ENCODE results near the gene SPATA19. TPM values are rescaled to one million over a fixed set of nuclear protein-coding genes. Genes with fewer than 3 reads are reported as not detected.

Gene SPATA19
- total RNA-seq, 2 experiments from 2014 or later, result not detected

DNA sequence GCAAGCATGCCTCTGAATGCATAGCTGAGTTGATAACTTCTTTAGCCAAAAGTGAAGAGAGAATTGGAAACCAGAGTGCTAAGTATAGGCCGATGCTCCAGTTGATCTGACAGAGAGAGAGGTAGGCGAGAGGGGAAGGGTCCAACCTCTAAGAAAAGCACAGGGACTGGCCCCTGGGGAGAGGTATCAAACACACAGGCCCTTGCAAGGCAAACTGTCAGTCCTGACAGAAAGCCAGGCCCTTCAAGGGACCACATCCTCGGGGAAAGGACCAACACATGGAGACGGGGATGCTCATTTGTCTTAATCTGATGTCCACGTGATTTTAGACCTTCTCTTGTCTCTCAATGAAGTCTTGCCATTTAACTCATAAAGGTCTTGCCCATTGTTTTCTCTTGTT lies 43.9 kb upstream of the SPATA19 start:
- Histone ChIP-seq H3K4me2 (ENCODE audit: low read length) (no peak overlapping the region), H3K9me3 (ENCODE audit: low read length) (no peaks in the 10 kb centered on the region), H3K27ac (ENCODE audit: low read depth, low read length, poor library complexity, severe bottlenecking) (no peak overlapping the region), H3K9me2 (ENCODE audit: insufficient read depth, low read length) (no peaks in the 10 kb centered on the region), H3K4me1 (ENCODE audit: insufficient read depth, low read length, poor library complexity, severe bottlenecking) (no peaks in the 10 kb centered on the region), H4K20me1 (ENCODE audit: insufficient read depth, low read length) (no peaks in the 10 kb centered on the region), H3K4me3 (ENCODE audit: low read depth, low read length, poor library complexity, severe bottlenecking) (no peak overlapping the region), H3K36me3 (ENCODE audit: insufficient read depth, low read length) (no peaks in the 10 kb centered on the region), H2AFZ (ENCODE audit: low read length) (no peak overlapping the region), H3K79me2 (ENCODE audit: insufficient read depth, low read depth, low read length) (no peaks in the 10 kb centered on the region)
- TF ChIP-seq, protein P1, sequence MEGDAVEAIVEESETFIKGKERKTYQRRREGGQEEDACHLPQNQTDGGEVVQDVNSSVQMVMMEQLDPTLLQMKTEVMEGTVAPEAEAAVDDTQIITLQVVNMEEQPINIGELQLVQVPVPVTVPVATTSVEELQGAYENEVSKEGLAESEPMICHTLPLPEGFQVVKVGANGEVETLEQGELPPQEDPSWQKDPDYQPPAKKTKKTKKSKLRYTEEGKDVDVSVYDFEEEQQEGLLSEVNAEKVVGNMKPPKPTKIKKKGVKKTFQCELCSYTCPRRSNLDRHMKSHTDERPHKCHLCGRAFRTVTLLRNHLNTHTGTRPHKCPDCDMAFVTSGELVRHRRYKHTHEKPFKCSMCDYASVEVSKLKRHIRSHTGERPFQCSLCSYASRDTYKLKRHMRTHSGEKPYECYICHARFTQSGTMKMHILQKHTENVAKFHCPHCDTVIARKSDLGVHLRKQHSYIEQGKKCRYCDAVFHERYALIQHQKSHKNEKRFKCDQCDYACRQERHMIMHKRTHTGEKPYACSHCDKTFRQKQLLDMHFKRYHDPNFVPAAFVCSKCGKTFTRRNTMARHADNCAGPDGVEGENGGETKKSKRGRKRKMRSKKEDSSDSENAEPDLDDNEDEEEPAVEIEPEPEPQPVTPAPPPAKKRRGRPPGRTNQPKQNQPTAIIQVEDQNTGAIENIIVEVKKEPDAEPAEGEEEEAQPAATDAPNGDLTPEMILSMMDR (conservative IDR thresholded peaks at IDR 0.05; ENCODE audit: low read length), result no peak
- TF ChIP-seq EZH2phosphoT487 (IDR thresholded peaks at IDR 0.05; ENCODE audit: borderline replicate concordance, low read depth, low read length), result no peak
- intact Hi-C loops (cut with micrococcal nuclease; ENCODE audit: unreplicated experiment), result no loop called here
- no peak for DNase-seq (ENCODE audit: low spot score)
- CTCF ChIA-PET (ENCODE audit: unreplicated experiment), result no interaction called here
- POLR2A ChIA-PET, result no interaction called here
- no TSS peak for BruUV-seq (replicated peaks)

DNA sequence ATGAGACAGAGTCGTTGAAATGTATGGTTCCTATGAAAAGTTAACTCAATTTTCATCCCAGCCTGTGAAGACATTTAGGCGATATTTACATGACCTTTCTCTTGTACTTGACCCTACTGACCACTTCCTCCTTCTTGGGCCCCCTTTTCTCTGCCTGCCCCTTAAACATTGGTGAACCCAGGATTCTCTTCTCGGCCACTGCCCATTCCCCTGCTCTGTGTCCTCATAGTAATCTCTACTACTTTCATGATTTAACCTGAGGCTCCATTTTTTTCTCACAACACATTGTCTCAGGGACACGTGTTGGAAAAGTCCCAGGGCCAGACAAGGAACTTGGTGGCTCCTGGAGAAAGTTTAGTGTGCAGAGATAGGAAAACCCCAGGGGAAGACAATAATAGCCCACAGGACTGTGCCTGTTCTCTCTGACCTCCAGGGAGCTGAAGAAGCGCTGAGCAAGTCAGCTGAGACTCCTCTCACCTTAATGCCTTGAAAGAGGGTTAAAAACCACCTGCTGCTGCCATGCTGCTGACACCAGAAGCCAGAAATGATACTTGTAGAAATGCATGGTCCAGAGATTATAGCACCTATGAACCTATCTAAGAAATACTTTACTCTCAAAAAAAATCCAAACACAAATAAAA lies 42.5 kb upstream of the SPATA19 start:
- Histone ChIP-seq H3K27ac (ENCODE audit: low read depth, low read length, poor library complexity, severe bottlenecking) (no peak overlapping the region), H3K4me3 (ENCODE audit: low read depth, low read length, poor library complexity, severe bottlenecking) (no peak overlapping the region), H3K79me2 (ENCODE audit: insufficient read depth, low read depth, low read length) (no peaks in the 10 kb centered on the region), H2AFZ (ENCODE audit: low read length) (no peak overlapping the region), H3K4me2 (ENCODE audit: low read length) (no peak overlapping the region), H3K36me3 (ENCODE audit: insufficient read depth, low read length) (no peaks in the 10 kb centered on the region), H4K20me1 (ENCODE audit: insufficient read depth, low read length) (no peaks in the 10 kb centered on the region), H3K9me3 (ENCODE audit: low read length) (no peaks in the 10 kb centered on the region), H3K4me1 (ENCODE audit: insufficient read depth, low read length, poor library complexity, severe bottlenecking) (no peaks in the 10 kb centered on the region), H3K9me2 (ENCODE audit: insufficient read depth, low read length) (no peaks in the 10 kb centered on the region)
- no TSS peak for BruUV-seq (replicated peaks)
- CTCF ChIA-PET (ENCODE audit: unreplicated experiment), result no interaction called here
- intact Hi-C loops (cut with micrococcal nuclease; ENCODE audit: unreplicated experiment), result no loop called here
- TF ChIP-seq, protein P1 (conservative IDR thresholded peaks at IDR 0.05; ENCODE audit: low read length), result no peak
- no peak for TF ChIP-seq EZH2phosphoT487 (IDR thresholded peaks at IDR 0.05; ENCODE audit: borderline replicate concordance, low read depth, low read length)
- no peak for DNase-seq (ENCODE audit: low spot score)
- POLR2A ChIA-PET, result no interaction called here

DNA sequence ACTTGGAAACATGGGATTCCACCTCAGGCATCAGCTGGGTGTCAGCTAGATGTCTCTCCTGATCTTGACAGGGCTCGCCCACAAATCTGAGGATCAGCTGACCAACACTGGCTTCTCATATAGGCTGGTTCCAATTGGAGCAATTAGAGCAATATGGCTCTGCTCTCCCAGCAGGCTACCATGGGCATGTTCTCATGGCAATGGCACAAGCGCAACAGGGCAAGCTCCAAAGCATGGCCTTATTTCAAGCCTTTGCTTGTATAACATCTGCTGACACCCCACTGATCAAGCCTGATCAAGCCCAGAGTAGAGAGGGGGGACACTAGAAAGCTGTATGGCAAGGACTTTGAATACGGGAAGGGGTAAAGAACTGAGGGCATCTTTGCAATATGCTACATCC lies 40.7 kb upstream of the SPATA19 start:
- no TSS peak for BruUV-seq (replicated peaks)
- Histone ChIP-seq H4K20me1 (ENCODE audit: insufficient read depth, low read length) (no peaks in the 10 kb centered on the region), H3K79me2 (ENCODE audit: insufficient read depth, low read depth, low read length) (no peaks in the 10 kb centered on the region), H3K9me3 (ENCODE audit: low read length) (no peaks in the 10 kb centered on the region), H3K9me2 (ENCODE audit: insufficient read depth, low read length) (no peaks in the 10 kb centered on the region), H3K4me3 (ENCODE audit: low read depth, low read length, poor library complexity, severe bottlenecking) (no peak overlapping the region), H3K27ac (ENCODE audit: low read depth, low read length, poor library complexity, severe bottlenecking) (no peak overlapping the region), H2AFZ (ENCODE audit: low read length) (no peak overlapping the region), H3K36me3 (ENCODE audit: insufficient read depth, low read length) (no peaks in the 10 kb centered on the region), H3K4me1 (ENCODE audit: insufficient read depth, low read length, poor library complexity, severe bottlenecking) (no peaks in the 10 kb centered on the region), H3K4me2 (ENCODE audit: low read length) (no peak overlapping the region)
- ChIA-PET POLR2A (interaction anchor here (1.3 kb wide), 1 partner anchor 15 kb away, joined by 4 read pairs; no protein-coding TSS in a partner anchor), CTCF (ENCODE audit: unreplicated experiment) (no interaction called here)
- no peak for TF ChIP-seq EZH2phosphoT487 (IDR thresholded peaks at IDR 0.05; ENCODE audit: borderline replicate concordance, low read depth, low read length)
- TF ChIP-seq, protein P1 (conservative IDR thresholded peaks at IDR 0.05; ENCODE audit: low read length), result no peak
- DNase-seq (ENCODE audit: low spot score), result no peak
- intact Hi-C loops (cut with micrococcal nuclease; ENCODE audit: unreplicated experiment), result no loop called here
